Right lobe of liver (tissue), 6 donors: Measurements from ENCODE around the gene CCN2. TPM values are rescaled to one million over a fixed set of nuclear protein-coding genes. Genes with fewer than 3 reads are reported as not detected.

ENCODE experiments used
- ATAC-seq, 4 donors: fragments of 200-7000 bp; cut with Tn5 transposase; one replicate each; pipeline ENCODE4 v1.9.1; 2020; ENCODE audit warnings: mild to moderate bottlenecking in 4 of 4, moderate library complexity in 4 of 4
- DNase-seq, 3 donors: peaks; one replicate each; pipeline ENCODE4 v3.0.0-alpha.2; 2020
- H3K27ac ChIP-seq, 3 donors: fragments of 200-600 bp; one replicate each; pipeline ENCODE4 v1.8.0; 2022
- H3K27me3 ChIP-seq, 2 donors: fragments of 200-600 bp; one replicate each; pipeline ENCODE4 v1.8.0; 2022
- H3K36me3 ChIP-seq, 4 donors: fragments of 200-600 bp; sonication (generic) in 1 of 4; one replicate each; pipeline versions ENCODE4 v1.5.1 to v1.8.0; 2017 to 2022; ENCODE audit warnings: control low read depth in 1 of 4
- H3K4me1 ChIP-seq, 4 donors: fragments of 200-600 bp; sonication (generic) in 1 of 4; one replicate each; pipeline versions ENCODE4 v1.5.1 to v1.8.0; 2017 to 2022; ENCODE audit warnings: control low read depth in 1 of 4
- H3K4me3 ChIP-seq, 3 donors: fragments of 200-600 bp; one replicate each; pipeline ENCODE4 v1.8.0; 2022
- H3K9me3 ChIP-seq, 4 donors: fragments of 200-600 bp; sonication (generic) in 1 of 4; one replicate each; pipeline versions ENCODE4 v1.5.1 to v1.8.0; 2017 to 2022; ENCODE audit warnings: control low read depth in 1 of 4
- CTCF ChIP-seq, 4 donors: fragments of 200-600 bp in 3 of 4; fragments of 450-650 bp in 1 of 4; IDR thresholded peaks; one replicate each; pipeline versions ENCODE4 v1.5.1 to v1.8.0; 2016 to 2022; ENCODE audit warnings: antibody characterized with exemption in 4 of 4, mild to moderate bottlenecking in 2 of 4
- POLR2A ChIP-seq: fragments of 450-650 bp; IDR thresholded peaks from one replicate; pipeline ENCODE4 v1.6.1; 2017; ENCODE audit warnings: antibody characterized with exemption, mild to moderate bottlenecking
- WGBS: methylation state at CpG from one replicate; pipeline ENCODE4 v1.1.6; 2018; ENCODE audit warnings: low coverage, low lambda C conversion rate; ENCODE audit not compliant: insufficient coverage; ENCODE audit errors: missing lambda C conversion rate; 5-methylcytosine and 5-hydroxymethylcytosine counted together
- intact Hi-C, 2 donors: fragments of 100-400 bp; cut with DNase I; formaldehyde crosslinking; loops; one replicate each; pipeline versions ENCODE4 v1.11.2 to v1.14.1; 2022
- total RNA-seq, 6 experiments: library from RNA; depleted of rRNA in 2 of 6; stranded (reverse); fragments of >200 nt in 2 of 6; fragmentation: NEBNext Ultra II Directional in 3 of 6; extraction: Animal tissue kit (Norgen Biotek cat#: 25700) in 3 of 6; gene quantifications; one replicate each; pipeline versions ENCODE4 v1.1.0 to v1.2.4, GENCODE V29; 2016 to 2023
- donor health status: DM: no; HTN: yes; CAD: no.
- donor health status: DM: no; HTN: no; CAD: no.
- donor health status: DM: no; HTN: no; CAD: no.
- donor health status: DM: no; HTN: yes; CAD: no.
- donor health status: DM: no; HTN: yes; CAD: no.

The CCN2 gene
- total RNA-seq, 6 experiments from 2014 or later = 3.4 to 82.9 (median 54.3) TPM

- TF ChIP-seq CTCF (IDR thresholded peaks at IDR 0.05) = no peak
- no peak for TF ChIP-seq POLR2A
- Histone ChIP-seq H3K27me3 (no peaks in the 10 kb centered on the region), H3K4me3 (no peak overlapping the region), H3K36me3 (no peaks in the 10 kb centered on the region), H3K9me3 (no peaks in the 10 kb centered on the region), H3K4me1 (peaks cover 0 to 9% (median 2%) of the 10 kb centered on the region in 4 donors), H3K27ac (no peak overlapping the region)
- intact Hi-C loops = no loop called here
- DNase-seq (no peak), ATAC-seq (no peak)
These were observed 50.9 kb downstream of the CCN2 start for GRCh38 chr6:131900231-131900630.

GRCh38 chr6:131898718-131899117 is 52.5 kb downstream of the CCN2 start:
- no peak overlapping the region for H3K4me3 ChIP-seq
- intact Hi-C loops = no loop called here
- H3K27me3 ChIP-seq = no peaks in the 10 kb centered on the region
- H3K4me1 ChIP-seq = peaks cover 0 to 13% (median 5%) of the 10 kb centered on the region in 4 donors
- WGBS = 64% methylated on average over 1 of the region's 1 CpG
- H3K9me3 ChIP-seq = no peaks in the 10 kb centered on the region
- DNase-seq (no peak), ATAC-seq (no peak)
- no peaks in the 10 kb centered on the region for H3K36me3 ChIP-seq
- TF ChIP-seq POLR2A (no peak), CTCF (IDR thresholded peaks at IDR 0.05) (no peak)
- no peak overlapping the region for H3K27ac ChIP-seq

Other genes with a start within 250 kb of the CCN2 start
- gene OR2A4, start 250.0 kb downstream of the CCN2 start, total RNA-seq = 1 to 10 TPM in 1 of 6 experiments, not detected in 5; 1.6 TPM
- gene CTAGE9, start 240.4 kb downstream of the CCN2 start, total RNA-seq = not detected
- 10 to 100 TPM; 27.5 to 61.6 (median 45.6) TPM for gene ENPP1, start 143.4 kb downstream of the CCN2 start, total RNA-seq